Esophagus muscularis mucosa (tissue), 4 donors: ENCODE data around the gene SMIM31. TPM values are rescaled to one million over a fixed set of nuclear protein-coding genes. Genes with fewer than 3 reads are reported as not detected.

ENCODE experiments used
- DNase-seq: peaks from one replicate; pipeline ENCODE4 v3.0.0-alpha.2; 2017; ENCODE audit errors: extremely low spot score
- H3K27ac ChIP-seq, 4 donors: fragments of 200-600 bp; sonication (generic); replicated peaks in 1 of 4; 1 replicate in 3 of 4; 2 replicates in 1 of 4; pipeline ENCODE4 v1.5.1; 2016 to 2019; ENCODE audit warnings: mild to moderate bottlenecking in 1 of 4
- H3K27me3 ChIP-seq, 4 donors: fragments of 200-600 bp; sonication (generic); one replicate each; pipeline versions ENCODE4 v1.5.1 to v1.6.0; 2016 to 2019
- H3K36me3 ChIP-seq, 4 donors: fragments of 200-600 bp; sonication (generic); one replicate each; pipeline ENCODE4 v1.5.1; 2016 to 2019
- H3K4me1 ChIP-seq, 4 donors: fragments of 200-600 bp; sonication (generic); one replicate each; pipeline ENCODE4 v1.5.1; 2016 to 2019
- H3K4me3 ChIP-seq, 4 donors: fragments of 200-600 bp; sonication (generic); 1 replicate in 2 of 4; 2 replicates in 2 of 4; pipeline ENCODE4 v1.5.1; 2016 to 2019; ENCODE audit warnings: mild to moderate bottlenecking in 4 of 4, moderate library complexity in 1 of 4
- H3K9me3 ChIP-seq, 4 donors: fragments of 200-600 bp; sonication (generic); 1 replicate in 3 of 4; 2 replicates in 1 of 4; pipeline ENCODE4 v1.5.1; 2016 to 2019
- EP300 ChIP-seq: sonication (generic); formaldehyde crosslinking; IDR thresholded peaks from one replicate; pipeline ENCODE4 v1.6.1; 2017; ENCODE audit warnings: antibody characterized with exemption
- POLR2A ChIP-seq: fragments of 450-650 bp; IDR thresholded peaks from one replicate; pipeline ENCODE4 v1.6.1; 2017; ENCODE audit warnings: antibody characterized with exemption, moderate library complexity, mild to moderate bottlenecking, low read depth
- POLR2AphosphoS5 ChIP-seq, 2 donors: sonication (generic); formaldehyde crosslinking; IDR thresholded peaks; one replicate each; pipeline ENCODE4 v1.6.1; 2017; ENCODE audit warnings: antibody characterized with exemption in 2 of 2
- WGBS: methylation state at CpG from one replicate; pipeline ENCODE4 v1.1.5; 2018; 5-methylcytosine and 5-hydroxymethylcytosine counted together
- intact Hi-C: fragments of 100-400 bp; cut with DNase I; formaldehyde crosslinking; loops from one replicate; pipeline ENCODE4 v1.15.1; 2023
- total RNA-seq, 4 donors: library from RNA; depleted of rRNA; stranded (reverse); fragments of >200 nt; gene quantifications; one replicate each; pipeline versions ENCODE4 v1.1.0 to v1.2.1, GENCODE V29; 2016
- TF ChIP-seq, protein P1 (sequence below), 3 experiments: fragments of 200-600 bp in 2 of 3; fragments of 450-650 bp in 1 of 3; sonication (generic) in 2 of 3; IDR thresholded peaks; one replicate each; pipeline ENCODE4 v1.5.1; 2017 to 2019; ENCODE audit warnings: antibody characterized with exemption in 3 of 3, mild to moderate bottlenecking in 2 of 3, moderate library complexity in 1 of 3

SMIM31 gene
- total RNA-seq, 4 donors from 2014 or later, result not detected

DNA sequence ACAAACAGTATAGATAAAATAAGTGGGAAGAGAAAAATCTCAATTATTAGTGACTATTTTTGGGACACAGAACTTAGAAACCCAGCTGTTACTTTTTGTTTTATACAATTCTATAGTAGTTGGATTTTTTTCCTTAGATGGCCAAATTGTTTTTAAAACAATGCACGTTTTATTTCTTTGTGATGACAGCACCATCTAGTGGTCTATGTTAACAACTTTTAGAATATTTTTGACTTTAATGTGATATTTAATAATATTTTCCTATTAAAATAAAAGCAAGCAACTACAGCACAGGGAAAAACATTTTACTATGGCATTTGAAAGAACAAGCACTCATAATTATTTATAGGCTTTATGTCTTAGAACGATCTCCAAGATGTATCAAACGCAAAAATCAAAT is 5.6 kb upstream of the SMIM31 start:
- H3K9me3 ChIP-seq, result peaks cover 0 to 7% (median 0%) of the 10 kb centered on the region in 4 donors
- no peak overlapping the region for H3K4me3 ChIP-seq
- H3K36me3 ChIP-seq, result no peaks in the 10 kb centered on the region
- H3K27ac ChIP-seq, result no peak overlapping the region
- no peaks in the 10 kb centered on the region for H3K4me1 ChIP-seq
- TF ChIP-seq POLR2A, result no peak
- TF ChIP-seq, protein P1, sequence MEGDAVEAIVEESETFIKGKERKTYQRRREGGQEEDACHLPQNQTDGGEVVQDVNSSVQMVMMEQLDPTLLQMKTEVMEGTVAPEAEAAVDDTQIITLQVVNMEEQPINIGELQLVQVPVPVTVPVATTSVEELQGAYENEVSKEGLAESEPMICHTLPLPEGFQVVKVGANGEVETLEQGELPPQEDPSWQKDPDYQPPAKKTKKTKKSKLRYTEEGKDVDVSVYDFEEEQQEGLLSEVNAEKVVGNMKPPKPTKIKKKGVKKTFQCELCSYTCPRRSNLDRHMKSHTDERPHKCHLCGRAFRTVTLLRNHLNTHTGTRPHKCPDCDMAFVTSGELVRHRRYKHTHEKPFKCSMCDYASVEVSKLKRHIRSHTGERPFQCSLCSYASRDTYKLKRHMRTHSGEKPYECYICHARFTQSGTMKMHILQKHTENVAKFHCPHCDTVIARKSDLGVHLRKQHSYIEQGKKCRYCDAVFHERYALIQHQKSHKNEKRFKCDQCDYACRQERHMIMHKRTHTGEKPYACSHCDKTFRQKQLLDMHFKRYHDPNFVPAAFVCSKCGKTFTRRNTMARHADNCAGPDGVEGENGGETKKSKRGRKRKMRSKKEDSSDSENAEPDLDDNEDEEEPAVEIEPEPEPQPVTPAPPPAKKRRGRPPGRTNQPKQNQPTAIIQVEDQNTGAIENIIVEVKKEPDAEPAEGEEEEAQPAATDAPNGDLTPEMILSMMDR (IDR thresholded peaks at IDR 0.05), result peak in 2 of 3 experiments; percentile 23 to 24
- intact Hi-C loops, result no loop called here
- no peaks in the 10 kb centered on the region for H3K27me3 ChIP-seq
- DNase-seq, result no peak
- 56% methylated on average over 3 of the region's 3 CpGs for WGBS

DNA sequence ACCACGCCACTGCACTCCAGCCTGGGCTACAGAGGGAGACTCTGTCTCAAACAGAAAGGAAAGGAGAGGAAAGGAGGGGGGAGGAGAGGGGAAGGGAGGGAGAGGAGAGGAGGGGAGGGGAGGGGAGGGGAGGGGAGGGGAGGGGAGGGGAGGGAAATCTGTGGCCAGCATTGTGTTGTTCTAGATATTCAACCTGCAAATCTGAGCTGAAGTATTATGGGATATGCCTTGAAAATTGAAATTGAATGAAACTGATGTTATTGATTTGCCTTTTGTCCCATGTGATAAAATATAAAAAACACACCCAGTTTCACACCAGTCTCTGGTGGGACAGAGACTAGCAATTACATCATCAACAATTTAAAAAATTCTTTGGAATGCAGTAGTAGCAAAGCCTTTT is 1.5 kb downstream of the SMIM31 start:
- peaks cover 0 to 7% (median 0%) of the 10 kb centered on the region in 4 donors for H3K9me3 ChIP-seq
- H3K36me3 ChIP-seq, result no peaks in the 10 kb centered on the region
- no peak for TF ChIP-seq POLR2A
- TF ChIP-seq EP300, result no peak
- TF ChIP-seq, protein P1 (IDR thresholded peaks at IDR 0.05), result no peak
- TF ChIP-seq POLR2AphosphoS5 (IDR thresholded peaks at IDR 0.05), result no peak
- DNase-seq, result no peak
- intact Hi-C loops, result no loop called here
- peaks cover 0 to 3% (median 0%) of the 10 kb centered on the region in 4 donors for H3K27me3 ChIP-seq
- H3K4me3 ChIP-seq, result no peak overlapping the region
- H3K27ac ChIP-seq, result no peak overlapping the region
- H3K4me1 ChIP-seq, result no peaks in the 10 kb centered on the region
- WGBS, result 92% methylated on average over 1 of the region's 1 CpG

DNA sequence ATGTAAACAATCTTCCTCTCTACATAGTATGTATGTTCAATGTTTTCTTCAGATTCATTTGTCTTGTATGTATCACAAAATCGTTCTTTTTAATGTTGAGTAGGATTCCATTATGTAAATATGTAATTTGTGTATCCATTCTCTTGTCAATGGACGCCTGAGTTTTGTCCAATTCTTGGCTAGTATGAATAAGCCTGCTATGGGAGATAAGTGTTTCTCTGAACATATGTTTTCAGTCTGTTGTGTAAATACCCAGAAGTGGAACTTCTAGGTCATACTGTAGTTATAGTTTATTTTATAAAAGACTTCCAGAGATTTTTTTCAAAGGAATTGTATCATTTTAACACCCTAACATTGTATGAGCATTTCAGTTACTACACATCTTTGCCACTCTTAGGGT is 2.8 kb downstream of the SMIM31 start:
- intact Hi-C loops, result no loop called here
- Histone ChIP-seq H3K9me3 (peaks cover 0 to 7% (median 0%) of the 10 kb centered on the region in 4 donors), H3K4me1 (no peaks in the 10 kb centered on the region), H3K27ac (no peak overlapping the region), H3K27me3 (peaks cover 0 to 8% (median 0%) of the 10 kb centered on the region in 4 donors), H3K36me3 (no peaks in the 10 kb centered on the region), H3K4me3 (no peak overlapping the region)
- TF ChIP-seq, protein P1 (IDR thresholded peaks at IDR 0.05), result no peak
- TF ChIP-seq POLR2A (no peak), EP300 (no peak), POLR2AphosphoS5 (IDR thresholded peaks at IDR 0.05) (no peak)
- no peak for DNase-seq
- WGBS, result 23% methylated on average over 2 of the region's 2 CpGs

DNA sequence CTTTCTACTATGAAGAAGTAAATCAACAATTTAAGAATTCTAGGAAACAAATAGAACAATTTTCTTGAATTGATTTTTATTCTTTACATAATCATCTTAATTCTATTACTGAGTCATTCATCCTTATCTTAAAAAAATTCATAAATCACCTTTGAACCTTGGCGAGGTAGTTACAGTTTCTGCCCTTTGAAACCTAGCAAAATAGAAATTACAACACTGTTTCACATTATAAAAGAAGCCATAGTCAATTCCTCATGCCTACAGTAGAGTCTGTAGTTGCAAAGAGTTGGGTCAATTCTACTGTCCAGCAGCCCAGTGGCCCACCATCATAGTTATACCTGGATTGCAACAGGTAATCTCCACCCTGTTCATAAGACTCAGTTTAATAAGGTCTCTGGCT is 7.3 kb downstream of the SMIM31 start:
- intact Hi-C loops, result no loop called here
- TF ChIP-seq POLR2A (no peak), POLR2AphosphoS5 (IDR thresholded peaks at IDR 0.05) (no peak), EP300 (no peak)
- TF ChIP-seq, protein P1 (IDR thresholded peaks at IDR 0.05), result no peak
- H3K36me3 ChIP-seq, result no peaks in the 10 kb centered on the region
- H3K27me3 ChIP-seq, result peaks cover 0 to 15% (median 0%) of the 10 kb centered on the region in 4 donors
- no peaks in the 10 kb centered on the region for H3K4me1 ChIP-seq
- H3K9me3 ChIP-seq, result no peaks in the 10 kb centered on the region
- 84% methylated on average over 1 of the region's 1 CpG for WGBS
- no peak overlapping the region for H3K4me3 ChIP-seq
- H3K27ac ChIP-seq, result no peak overlapping the region
- DNase-seq, result no peak

DNA sequence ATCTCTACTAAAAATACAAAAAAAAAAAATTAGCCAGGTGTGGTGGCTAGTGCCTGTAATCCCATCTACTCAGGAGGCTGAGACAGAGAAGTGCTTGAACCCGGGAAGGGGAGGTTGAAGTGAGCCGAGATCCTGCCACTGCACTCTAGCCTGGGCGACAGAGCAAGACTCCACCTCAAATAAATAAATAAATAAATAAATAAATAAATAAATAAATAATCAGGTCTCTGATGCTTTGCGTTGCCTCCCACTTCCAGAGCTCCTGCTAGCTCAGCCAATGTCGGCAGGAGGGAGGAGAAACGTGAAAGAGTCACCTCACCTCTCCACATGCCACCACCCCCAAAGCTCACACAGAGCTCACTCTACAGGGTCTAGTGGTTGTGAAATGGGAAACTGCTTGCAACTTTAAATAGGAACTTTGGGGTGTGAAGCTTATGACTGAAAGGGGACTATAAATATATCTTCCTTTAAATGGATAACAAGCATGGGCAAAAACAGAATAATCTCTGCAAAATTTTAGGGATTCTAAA is 7.9 kb downstream of the SMIM31 start:
- H3K9me3 ChIP-seq, result no peaks in the 10 kb centered on the region
- TF ChIP-seq EP300 (no peak), POLR2A (no peak), POLR2AphosphoS5 (IDR thresholded peaks at IDR 0.05) (no peak)
- TF ChIP-seq, protein P1 (IDR thresholded peaks at IDR 0.05), result no peak
- H3K27me3 ChIP-seq, result peaks cover 0 to 16% (median 0%) of the 10 kb centered on the region in 4 donors
- no peak overlapping the region for H3K27ac ChIP-seq
- WGBS, result 82% methylated on average over 6 of the region's 6 CpGs
- no peaks in the 10 kb centered on the region for H3K36me3 ChIP-seq
- DNase-seq, result no peak
- H3K4me3 ChIP-seq, result no peak overlapping the region
- intact Hi-C loops, result no loop called here
- H3K4me1 ChIP-seq, result no peaks in the 10 kb centered on the region
